GM12865 (cell line): ENCODE measurements around the gene TBC1D12.

Experiments
- DNase-seq: peaks from one replicate; pipeline ENCODE4 v3.0.0; 2010; ENCODE audit warnings: low read depth
- H3K4me3 ChIP-seq: 2 replicates; pipeline ENCODE4 v1.5.1; 2011; ENCODE audit warnings: mild to moderate bottlenecking, low read depth, low read length, control low read depth
- TF ChIP-seq, protein P1 (sequence below): IDR thresholded peaks from 2 replicates; pipeline ENCODE4 v1.5.1; 2011; ENCODE audit warnings: low read length, control low read depth, low read depth, inconsistent platforms; ENCODE audit not compliant: insufficient read depth; ENCODE audit errors: missing control alignments

The TBC1D12 gene

GRCh38 chr10:94439275-94439861 lies 37.0 kb downstream of the TBC1D12 start:
- peak; percentile 18 for DNase-seq
- TF ChIP-seq, protein P1, sequence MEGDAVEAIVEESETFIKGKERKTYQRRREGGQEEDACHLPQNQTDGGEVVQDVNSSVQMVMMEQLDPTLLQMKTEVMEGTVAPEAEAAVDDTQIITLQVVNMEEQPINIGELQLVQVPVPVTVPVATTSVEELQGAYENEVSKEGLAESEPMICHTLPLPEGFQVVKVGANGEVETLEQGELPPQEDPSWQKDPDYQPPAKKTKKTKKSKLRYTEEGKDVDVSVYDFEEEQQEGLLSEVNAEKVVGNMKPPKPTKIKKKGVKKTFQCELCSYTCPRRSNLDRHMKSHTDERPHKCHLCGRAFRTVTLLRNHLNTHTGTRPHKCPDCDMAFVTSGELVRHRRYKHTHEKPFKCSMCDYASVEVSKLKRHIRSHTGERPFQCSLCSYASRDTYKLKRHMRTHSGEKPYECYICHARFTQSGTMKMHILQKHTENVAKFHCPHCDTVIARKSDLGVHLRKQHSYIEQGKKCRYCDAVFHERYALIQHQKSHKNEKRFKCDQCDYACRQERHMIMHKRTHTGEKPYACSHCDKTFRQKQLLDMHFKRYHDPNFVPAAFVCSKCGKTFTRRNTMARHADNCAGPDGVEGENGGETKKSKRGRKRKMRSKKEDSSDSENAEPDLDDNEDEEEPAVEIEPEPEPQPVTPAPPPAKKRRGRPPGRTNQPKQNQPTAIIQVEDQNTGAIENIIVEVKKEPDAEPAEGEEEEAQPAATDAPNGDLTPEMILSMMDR, result no peak

GRCh38 chr10:94440096-94440495 lies 37.8 kb downstream of the TBC1D12 start:
- TF ChIP-seq, protein P1, result no peak
- no peak overlapping the region for H3K4me3 ChIP-seq
- no peak for DNase-seq

More at GRCh38 chr10:94439275-94439861, 37.0 kb downstream of the TBC1D12 start:
- H3K4me3 ChIP-seq, result no peak overlapping the region

GRCh38 chr10:94443047-94443446 lies 40.7 kb downstream of the TBC1D12 start:
- TF ChIP-seq, protein P1, result no peak
- no peak overlapping the region for H3K4me3 ChIP-seq
- no peak for DNase-seq

- TF ChIP-seq, protein P1, result no peak
- no peak overlapping the region for H3K4me3 ChIP-seq
- DNase-seq, result no peak
Measured at GRCh38 chr10:94443549-94443948, 41.2 kb downstream of the TBC1D12 start.

DNA sequence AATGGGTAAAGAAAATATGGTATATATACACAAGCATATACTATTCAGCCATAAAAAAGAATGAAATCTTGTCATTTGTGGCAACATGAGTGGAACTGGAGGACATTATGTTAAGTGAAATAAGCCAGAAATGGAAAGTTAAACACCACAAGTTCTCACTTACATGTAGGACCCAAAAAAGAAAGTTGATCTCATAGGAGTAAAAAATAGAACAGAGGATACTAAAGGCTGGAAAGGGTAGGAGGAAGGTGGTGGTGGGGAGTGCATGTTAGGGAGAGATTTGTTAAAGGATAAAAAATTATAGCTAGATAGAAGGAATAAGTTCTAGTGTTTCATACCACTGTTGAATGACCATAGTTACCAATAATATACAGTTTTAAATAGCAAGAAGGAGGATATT lies 48.4 kb downstream of the TBC1D12 start:
- H3K4me3 ChIP-seq, result no peak overlapping the region
- TF ChIP-seq, protein P1, result no peak
- DNase-seq, result no peak

- TF ChIP-seq, protein P1, result no peak
- no peak for DNase-seq
- no peak overlapping the region for H3K4me3 ChIP-seq
Measured at GRCh38 chr10:94451883-94452519, 49.7 kb downstream of the TBC1D12 start.

DNA sequence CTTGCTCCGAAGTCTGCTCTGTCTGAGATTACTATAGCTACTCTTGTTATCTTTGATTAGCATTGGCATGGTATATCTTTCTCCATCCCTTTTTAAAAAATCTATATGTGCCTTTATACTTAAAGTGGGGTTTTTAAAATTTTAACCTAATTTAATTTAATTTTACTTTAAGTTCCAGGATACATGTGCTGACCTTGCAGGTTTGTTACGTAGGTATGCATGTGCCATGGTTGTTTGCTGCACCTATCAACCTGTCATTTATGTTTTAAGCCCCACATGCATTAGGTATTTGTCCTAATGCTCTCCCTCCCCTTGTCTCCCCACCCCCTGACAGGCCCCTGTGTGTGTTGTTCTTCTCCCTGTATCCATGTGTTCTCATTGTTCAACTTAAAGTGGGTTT lies 54.6 kb downstream of the TBC1D12 start:
- TF ChIP-seq, protein P1, result no peak
- H3K4me3 ChIP-seq, result no peak overlapping the region
- DNase-seq, result no peak
